Dermis lymphatic vessel endothelial cell (primary cell): Measurements from ENCODE around the gene NKD2. TPM values are rescaled to one million over a fixed set of nuclear protein-coding genes. Genes with fewer than 3 reads are reported as not detected.

Source experiments
- total RNA-seq: library from RNA; depleted of rRNA; stranded (reverse); fragments of >200 nt; gene quantifications from 2 replicates; pipeline ENCODE4 v1.2.1, GENCODE V29; 2014

NKD2 gene, protein sequence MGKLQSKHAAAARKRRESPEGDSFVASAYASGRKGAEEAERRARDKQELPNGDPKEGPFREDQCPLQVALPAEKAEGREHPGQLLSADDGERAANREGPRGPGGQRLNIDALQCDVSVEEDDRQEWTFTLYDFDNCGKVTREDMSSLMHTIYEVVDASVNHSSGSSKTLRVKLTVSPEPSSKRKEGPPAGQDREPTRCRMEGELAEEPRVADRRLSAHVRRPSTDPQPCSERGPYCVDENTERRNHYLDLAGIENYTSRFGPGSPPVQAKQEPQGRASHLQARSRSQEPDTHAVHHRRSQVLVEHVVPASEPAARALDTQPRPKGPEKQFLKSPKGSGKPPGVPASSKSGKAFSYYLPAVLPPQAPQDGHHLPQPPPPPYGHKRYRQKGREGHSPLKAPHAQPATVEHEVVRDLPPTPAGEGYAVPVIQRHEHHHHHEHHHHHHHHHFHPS
- total RNA-seq = under 0.01 and 0.11 TPM in 2 replicates

DNA sequence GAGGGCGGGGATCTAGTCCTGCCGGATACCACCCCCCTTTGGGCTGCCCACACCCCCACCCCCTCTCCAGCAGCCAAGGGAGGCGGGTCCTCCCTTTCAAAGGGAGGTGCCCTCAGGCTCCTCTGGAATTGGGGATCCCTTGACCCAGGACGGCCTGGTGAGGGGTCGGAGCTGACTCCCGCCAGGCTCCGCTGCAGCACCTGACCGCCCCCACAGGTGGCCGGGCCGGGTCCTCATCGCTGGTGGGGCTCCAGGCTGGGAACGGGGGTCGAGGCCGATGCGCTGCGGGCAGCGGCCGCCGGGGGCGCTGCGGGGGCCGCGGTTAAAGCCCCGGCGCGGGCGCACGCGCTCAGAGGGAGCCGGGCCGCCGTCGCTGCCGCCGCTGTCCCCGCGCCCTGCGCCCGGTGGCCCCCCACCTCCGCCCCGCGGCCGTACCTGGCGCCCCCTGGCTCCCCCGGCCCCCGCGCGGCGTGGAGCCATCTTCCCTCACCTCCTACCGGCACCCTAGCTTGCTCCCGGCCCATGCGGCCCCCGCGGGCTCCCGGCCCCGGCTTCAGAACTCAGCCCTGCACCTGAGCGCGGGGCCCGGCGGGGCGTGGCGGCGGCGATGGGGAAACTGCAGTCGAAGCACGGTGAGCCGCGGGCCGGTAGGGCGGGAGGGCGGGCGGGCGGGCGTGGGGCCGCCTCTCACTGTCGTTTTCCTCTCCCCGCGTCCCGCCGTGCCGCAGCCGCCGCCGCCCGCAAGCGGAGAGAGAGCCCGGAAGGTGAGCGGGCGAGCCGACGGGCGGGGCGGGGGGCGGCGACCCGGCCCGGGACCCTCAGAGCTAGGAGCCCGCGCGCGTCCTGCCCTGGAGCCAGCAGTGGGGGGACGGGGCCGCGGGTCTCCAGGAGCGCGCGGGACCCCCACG is at the start of gene NKD2:
NKD2 (plus strand) TSS at position 352 of the 908 bp plus-strand sequence; CDS start at position 608, 256 bp downstream.

Other genes starting within 250 kb of the NKD2 start
- under 0.01 TPM in 1 of 2 replicates, not detected in the other for gene ZDHHC11B, start 224.1 kb upstream of the NKD2 start, total RNA-seq
- gene ZDHHC11, start 157.8 kb upstream of the NKD2 start, total RNA-seq = 0.11 and 0.26 TPM in 2 replicates
- 32.5 and 32.7 TPM in 2 replicates for gene BRD9, start 116.0 kb upstream of the NKD2 start, total RNA-seq
- gene TRIP13, start 115.9 kb upstream of the NKD2 start, total RNA-seq = 4.3 and 6.1 TPM in 2 replicates
- 18.4 and 19.1 TPM in 2 replicates for gene SLC12A7, start 103.3 kb downstream of the NKD2 start, total RNA-seq
- not detected in 2 replicates for gene SLC6A19, start 192.8 kb downstream of the NKD2 start, total RNA-seq
- gene SLC6A18, start 216.6 kb downstream of the NKD2 start, total RNA-seq = not detected in 2 replicates